NCI-H1694 treated with DMSO at 0.1 percent for 48 hours (cell line): Measurements from ENCODE around the gene CDK5RAP2.
A peak's percentile ranks its signal among the peaks of the same experiment; 100 is the strongest.
"Not testable (repeated sequence)": the region's sequence is repeated elsewhere in the genome, so short reads cannot be mapped to it uniquely, and the experiment has no call there.

Experiments used
- DNase-seq: peaks from one replicate; lab custom pipeline; 2025; lab: John Stamatoyannopoulos, UW

CDK5RAP2 gene

GRCh38 chr9:120580051-120580896, at the start of gene CDK5RAP2:
CDK5RAP2 (minus strand) TSS chr9:120580167; CDS start chr9:120579978, 189 bp downstream.
- DNase-seq, result peak; percentile 97

- DNase-seq, result not testable (repeated sequence)
Observed at GRCh38 chr9:120628925-120629497, 49.0 kb upstream of the CDK5RAP2 start.

- no peak for DNase-seq
Observed at GRCh38 chr9:120628207-120628924, 48.4 kb upstream of the CDK5RAP2 start.

GRCh38 chr9:120627073-120627472, 47.1 kb upstream of the CDK5RAP2 start:
- DNase-seq, result no peak

GRCh38 chr9:120626512-120626911, 46.5 kb upstream of the CDK5RAP2 start:
- DNase-seq, result no peak

GRCh38 chr9:120625222-120625621, 45.3 kb upstream of the CDK5RAP2 start:
- no peak for DNase-seq

GRCh38 chr9:120622790-120623189, 42.8 kb upstream of the CDK5RAP2 start:
- DNase-seq, result no peak

GRCh38 chr9:120621941-120622340, 42.0 kb upstream of the CDK5RAP2 start:
- no peak for DNase-seq

GRCh38 chr9:120619751-120620655, 40.0 kb upstream of the CDK5RAP2 start:
- peak; percentile 52 for DNase-seq

GRCh38 chr9:120616966-120617935, 37.3 kb upstream of the CDK5RAP2 start:
- no peak for DNase-seq

GRCh38 chr9:120612218-120612617, 32.3 kb upstream of the CDK5RAP2 start:
- DNase-seq, result no peak

- no peak for DNase-seq
Observed at GRCh38 chr9:120611690-120612068, 31.7 kb upstream of the CDK5RAP2 start.

- DNase-seq, result peak; percentile 1
Observed at GRCh38 chr9:120610975-120611689, 31.2 kb upstream of the CDK5RAP2 start.

GRCh38 chr9:120609636-120610035, 29.7 kb upstream of the CDK5RAP2 start:
- DNase-seq, result no peak

GRCh38 chr9:120608421-120608820, 28.5 kb upstream of the CDK5RAP2 start:
- DNase-seq, result no peak

GRCh38 chr9:120603591-120603990, 23.6 kb upstream of the CDK5RAP2 start:
- no peak for DNase-seq

GRCh38 chr9:120603010-120603409, 23.0 kb upstream of the CDK5RAP2 start:
- no peak for DNase-seq

- DNase-seq, result no peak
Observed at GRCh38 chr9:120593955-120594277, 13.9 kb upstream of the CDK5RAP2 start.

GRCh38 chr9:120593250-120593954, 13.4 kb upstream of the CDK5RAP2 start:
- DNase-seq, result no peak
